IMR-90 (cell line): ENCODE data around the gene DLL4. TPM values are rescaled to one million over a fixed set of nuclear protein-coding genes. Genes with fewer than 3 reads are reported as not detected.

Experiments used
- ATAC-seq: fragments of 200-7000 bp; cut with Tn5 transposase; 2 replicates; pipeline ENCODE4 v1.9.1; 2020; ENCODE audit warnings: low read depth, mild to moderate bottlenecking, moderate library complexity
- BruUV-seq: library from RNA; stranded (reverse); fragments of 400-500 nt; replicated peaks from 2 replicates; lab custom pipeline; 2021; lab: Mats Ljungman, UMichigan
- CTCF ChIA-PET: fragments of 300-600 bp; formaldehyde crosslinking; extraction: SDS; loops from one replicate; lab custom pipeline; 2021; ENCODE audit warnings: antibody characterized with exemption; lab: Yijun Ruan, JAX
- POLR2A ChIA-PET: fragments of 300-600 bp; sonication (Branson Sonifier 250); formaldehyde crosslinking; loops from one replicate; lab custom pipeline; 2022; ENCODE audit warnings: antibody characterized with exemption; ENCODE audit not compliant: unreplicated experiment; lab: Charles Lee
- DNase-seq: peaks from one replicate; pipeline ENCODE4 v3.0.0; 2013
- H2AFZ ChIP-seq: replicated peaks from 2 replicates; pipeline ENCODE3; 2013; ENCODE audit warnings: low read length, mild to moderate bottlenecking; ENCODE audit not compliant: poor library complexity
- H2AK5ac ChIP-seq: 2 replicates; pipeline ENCODE4 v1.6.1; 2013; ENCODE audit warnings: low read depth, low read length, inconsistent platforms
- H2AK9ac ChIP-seq: replicated peaks from 2 replicates; pipeline ENCODE3; 2013; ENCODE audit warnings: mild to moderate bottlenecking, low read depth, low read length, moderate library complexity; ENCODE audit not compliant: poor library complexity
- H2BK120ac ChIP-seq: 2 replicates; pipeline ENCODE4 v1.6.1; 2013; ENCODE audit warnings: low read depth, low read length, inconsistent platforms
- H2BK15ac ChIP-seq: 3 replicates; pipeline ENCODE4 v1.6.1; 2013; ENCODE audit warnings: low read depth, low read length, inconsistent platforms
- H2BK20ac ChIP-seq: 2 replicates; pipeline ENCODE4 v1.6.1; 2013; ENCODE audit warnings: low read depth, mild to moderate bottlenecking, inconsistent platforms, low read length, moderate library complexity
- H2BK5ac ChIP-seq: 2 replicates; pipeline ENCODE4 v1.6.1; 2013; ENCODE audit warnings: mild to moderate bottlenecking, low read depth, low read length, inconsistent platforms; ENCODE audit not compliant: poor library complexity, severe bottlenecking
- H3K14ac ChIP-seq: replicated peaks from 2 replicates; pipeline ENCODE4 v1.6.1; 2013; ENCODE audit warnings: low read depth, low read length, inconsistent platforms
- H3K18ac ChIP-seq: 2 replicates; pipeline ENCODE4 v1.6.1; 2013; ENCODE audit warnings: low read depth, low read length, control low read depth
- H3K23ac ChIP-seq: 2 replicates; pipeline ENCODE4 v1.6.1; 2013; ENCODE audit warnings: low read depth, low read length, inconsistent platforms
- H3K27ac ChIP-seq: 2 replicates; pipeline ENCODE4 v1.5.1; 2013; ENCODE audit warnings: mild to moderate bottlenecking, control low read depth, low read length; ENCODE audit not compliant: insufficient read depth
- H3K27me3 ChIP-seq: 2 replicates; pipeline ENCODE4 v1.6.1; 2013; ENCODE audit warnings: low read length; ENCODE audit not compliant: control insufficient read depth, insufficient read depth
- H3K36me3 ChIP-seq: 2 replicates; pipeline ENCODE4 v1.6.1; 2013; ENCODE audit warnings: low read length, mixed read lengths; ENCODE audit not compliant: control insufficient read depth, insufficient read depth
- H3K4ac ChIP-seq: 2 replicates; pipeline ENCODE4 v1.6.1; 2013; ENCODE audit warnings: low read depth, low read length, inconsistent platforms
- H3K4me1 ChIP-seq: 2 replicates; pipeline ENCODE4 v1.6.1; 2013; ENCODE audit warnings: low read length, mixed read lengths; ENCODE audit not compliant: control insufficient read depth, insufficient read depth
- H3K4me2 ChIP-seq: 2 replicates; pipeline ENCODE4 v1.6.1; 2013; ENCODE audit warnings: low read depth, mild to moderate bottlenecking, control low read depth, low read length, moderate library complexity
- H3K4me3 ChIP-seq: 2 replicates; pipeline ENCODE4 v1.5.1; 2013; ENCODE audit warnings: low read depth, mild to moderate bottlenecking, control low read depth, low read length, moderate library complexity; ENCODE audit not compliant: insufficient read depth
- H3K56ac ChIP-seq: 2 replicates; pipeline ENCODE4 v1.6.1; 2013; ENCODE audit warnings: low read length, inconsistent platforms; ENCODE audit not compliant: insufficient read depth; ENCODE audit errors: extremely low read depth
- H3K79me1 ChIP-seq, 2 experiments: 2 replicates each; pipeline ENCODE4 v1.6.1; 2013; ENCODE audit warnings: low read length in 2 of 2, inconsistent platforms in 1 of 2, low read depth in 1 of 2
- H3K9ac ChIP-seq: 2 replicates; pipeline ENCODE4 v1.6.1; 2013; ENCODE audit warnings: low read depth, low read length, control low read depth
- H3K9me1 ChIP-seq: 2 replicates; pipeline ENCODE4 v1.6.1; 2013; ENCODE audit warnings: low read length, inconsistent platforms; ENCODE audit not compliant: insufficient read depth
- H3K9me3 ChIP-seq: 2 replicates; pipeline ENCODE4 v1.6.1; 2013; ENCODE audit warnings: low read length; ENCODE audit not compliant: control insufficient read depth, insufficient read depth
- H4K20me1 ChIP-seq: 2 replicates; pipeline ENCODE4 v1.6.1; 2013; ENCODE audit warnings: low read length, inconsistent platforms; ENCODE audit not compliant: insufficient read depth
- H4K5ac ChIP-seq: 2 replicates; pipeline ENCODE4 v1.6.1; 2013; ENCODE audit warnings: mild to moderate bottlenecking, low read depth, low read length, control low read depth
- H4K8ac ChIP-seq, 2 experiments: 2 replicates each; pipeline ENCODE4 v1.6.1; 2013; ENCODE audit warnings: low read depth in 2 of 2, low read length in 2 of 2, control low read depth in 1 of 2, inconsistent platforms in 1 of 2
- H4K91ac ChIP-seq: 2 replicates; pipeline ENCODE4 v1.6.1; 2013; ENCODE audit warnings: low read depth, low read length, inconsistent platforms; ENCODE audit not compliant: insufficient read depth
- WGBS, 2 experiments: methylation state at CpG; one replicate each; pipeline versions ENCODE4 v1.1.5 to v1.1.7; 2013; ENCODE audit warnings: missing lambda C conversion rate in 2 of 2; ENCODE audit not compliant: insufficient read length in 1 of 2; ENCODE audit errors: extremely low coverage in 2 of 2; 5-methylcytosine and 5-hydroxymethylcytosine counted together
- dilution Hi-C: fragments of 300-500 bp; cut with HindIII; formaldehyde crosslinking; loops from one replicate; pipeline ENCODE4 v1.14.3; 2018; ENCODE audit warnings: low sequenced_read_pairs; ENCODE audit not compliant: unreplicated experiment
- in situ Hi-C: fragments of 300-500 bp; cut with MboI; formaldehyde crosslinking; loops from 3 replicates; pipeline ENCODE4 v1.14.3; 2019; ENCODE audit warnings: low sequenced_read_pairs, inconsistent platforms, mixed read lengths
- intact Hi-C: fragments of 100-400 bp; cut with micrococcal nuclease; formaldehyde crosslinking; loops from 2 replicates; pipeline ENCODE4 v1.10.0; 2022
- polyA plus RNA-seq, 3 experiments: library from polyadenylated mRNA; depleted of rRNA; stranded (reverse); fragments of >200 nt; gene quantifications; 2 replicates each; pipeline ENCODE4 v1.2.3, GENCODE V29; 2012; ENCODE audit warnings: low replicate concordance in 1 of 3
- total RNA-seq: library from RNA; depleted of rRNA; stranded (reverse); fragments of >200 nt; gene quantifications from 2 replicates; pipeline ENCODE4 v1.2.3, GENCODE V29; 2012
- TF ChIP-seq, protein P1 (sequence below): conservative IDR thresholded peaks from 2 replicates; pipeline ENCODE4 v1.5.1; 2012; ENCODE audit warnings: mild to moderate bottlenecking, low read depth, low read length, improper control_type of control experiment
- TF ChIP-seq, protein P2 (sequence below): fragments of 150-350 bp; IDR thresholded peaks from 2 replicates; pipeline ENCODE4 v1.6.1; 2016; ENCODE audit warnings: low read depth, mild to moderate bottlenecking, low read length, moderate library complexity, borderline replicate concordance

The DLL4 gene
- total and polyA plus RNA-seq, 2 of the 4 experiments (the other 2 are of a cell fraction): 1.8 to 3.4 TPM

DNA sequence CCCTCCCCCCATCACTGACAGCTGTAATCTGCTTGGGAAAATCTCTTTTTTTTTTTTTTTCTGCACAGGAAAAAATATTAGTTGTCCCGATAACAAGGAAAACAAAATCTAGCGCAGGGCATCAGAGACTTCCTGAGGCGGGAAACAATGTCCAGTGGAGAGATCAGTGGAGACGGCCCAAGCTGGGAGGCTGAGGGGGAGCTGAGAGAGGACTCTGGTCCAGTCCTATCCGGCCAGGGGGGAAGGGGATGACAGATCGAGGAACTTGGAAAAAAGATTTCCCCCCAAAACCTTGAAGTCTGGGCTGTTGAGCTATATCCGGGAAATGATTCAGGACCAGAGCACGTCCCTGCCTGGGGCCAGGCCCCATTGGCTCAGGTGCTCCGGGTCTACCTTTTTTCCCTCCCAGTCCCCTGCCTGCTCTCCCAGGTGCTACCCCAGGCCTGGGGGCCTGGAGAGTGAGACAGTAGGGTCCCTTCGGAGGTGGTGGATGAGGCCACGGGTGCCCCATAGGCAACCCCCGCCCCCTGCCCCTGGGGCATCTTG is 14.0 kb upstream of the DLL4 start:
- Histone ChIP-seq H2BK15ac (no peak overlapping the region), H3K4me2 (no peak overlapping the region), H3K23ac (no peak overlapping the region), H2BK120ac (no peak overlapping the region), H3K18ac (no peak overlapping the region), H3K27me3 (no peaks in the 10 kb centered on the region), H2AFZ (peak overlapping the region; percentile 41), H2AK5ac (no peak overlapping the region), H3K27ac (no peak overlapping the region), H4K91ac (no peak overlapping the region), H3K4ac (no peak overlapping the region), H3K9me1 (peaks cover 4% of the 10 kb centered on the region), H4K5ac (no peak overlapping the region), H3K36me3 (no peaks in the 10 kb centered on the region), H2BK20ac (no peak overlapping the region), H3K9me3 (no peaks in the 10 kb centered on the region), H3K9ac (no peak overlapping the region), H4K20me1 (no peaks in the 10 kb centered on the region), H4K8ac (no peak overlapping the region), H3K14ac (no peak overlapping the region), H2BK5ac (no peak overlapping the region), H3K79me1 (no peaks in the 10 kb centered on the region), H3K4me1 (peaks cover 2% of the 10 kb centered on the region; the same call in 1 of the 2 replicates), H3K56ac (no peak overlapping the region), H2AK9ac (no peak overlapping the region), H3K4me3 (no peak overlapping the region)
- TF ChIP-seq, protein P1, sequence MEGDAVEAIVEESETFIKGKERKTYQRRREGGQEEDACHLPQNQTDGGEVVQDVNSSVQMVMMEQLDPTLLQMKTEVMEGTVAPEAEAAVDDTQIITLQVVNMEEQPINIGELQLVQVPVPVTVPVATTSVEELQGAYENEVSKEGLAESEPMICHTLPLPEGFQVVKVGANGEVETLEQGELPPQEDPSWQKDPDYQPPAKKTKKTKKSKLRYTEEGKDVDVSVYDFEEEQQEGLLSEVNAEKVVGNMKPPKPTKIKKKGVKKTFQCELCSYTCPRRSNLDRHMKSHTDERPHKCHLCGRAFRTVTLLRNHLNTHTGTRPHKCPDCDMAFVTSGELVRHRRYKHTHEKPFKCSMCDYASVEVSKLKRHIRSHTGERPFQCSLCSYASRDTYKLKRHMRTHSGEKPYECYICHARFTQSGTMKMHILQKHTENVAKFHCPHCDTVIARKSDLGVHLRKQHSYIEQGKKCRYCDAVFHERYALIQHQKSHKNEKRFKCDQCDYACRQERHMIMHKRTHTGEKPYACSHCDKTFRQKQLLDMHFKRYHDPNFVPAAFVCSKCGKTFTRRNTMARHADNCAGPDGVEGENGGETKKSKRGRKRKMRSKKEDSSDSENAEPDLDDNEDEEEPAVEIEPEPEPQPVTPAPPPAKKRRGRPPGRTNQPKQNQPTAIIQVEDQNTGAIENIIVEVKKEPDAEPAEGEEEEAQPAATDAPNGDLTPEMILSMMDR: no peak
- TF ChIP-seq, protein P2, sequence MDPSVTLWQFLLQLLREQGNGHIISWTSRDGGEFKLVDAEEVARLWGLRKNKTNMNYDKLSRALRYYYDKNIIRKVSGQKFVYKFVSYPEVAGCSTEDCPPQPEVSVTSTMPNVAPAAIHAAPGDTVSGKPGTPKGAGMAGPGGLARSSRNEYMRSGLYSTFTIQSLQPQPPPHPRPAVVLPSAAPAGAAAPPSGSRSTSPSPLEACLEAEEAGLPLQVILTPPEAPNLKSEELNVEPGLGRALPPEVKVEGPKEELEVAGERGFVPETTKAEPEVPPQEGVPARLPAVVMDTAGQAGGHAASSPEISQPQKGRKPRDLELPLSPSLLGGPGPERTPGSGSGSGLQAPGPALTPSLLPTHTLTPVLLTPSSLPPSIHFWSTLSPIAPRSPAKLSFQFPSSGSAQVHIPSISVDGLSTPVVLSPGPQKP: no peak
- in situ Hi-C loops (no loop called here), intact Hi-C loops (no loop called here), dilution Hi-C loops (no loop called here)
- DNase-seq (no peak), ATAC-seq (no peak)
- no CpG with 5 or more reads among the region's 12 CpGs for WGBS, 2 experiments
- ChIA-PET POLR2A (no interaction called here), CTCF (no interaction called here)
- BruUV-seq: no TSS peak
